MM.1S (cell line): ENCODE measurements around the gene PHLDA1.

ENCODE experiments used
- DNase-seq: peaks from one replicate; pipeline ENCODE4 v3.0.0-alpha.2; 2015
- H2AFZ ChIP-seq: fragments of 300-600 bp; sonication (generic); 2 replicates; pipeline ENCODE4 v1.6.0; 2016; ENCODE audit warnings: antibody characterized with exemption, low read length
- H3F3A ChIP-seq: fragments of 300-600 bp; sonication (generic); 2 replicates; pipeline ENCODE4 v1.6.1; 2016; ENCODE audit warnings: mild to moderate bottlenecking, antibody characterized with exemption, low read length, moderate library complexity, mixed read lengths; ENCODE audit not compliant: insufficient read depth
- H3K27ac ChIP-seq: fragments of 300-600 bp; sonication (generic); 2 replicates; pipeline ENCODE4 v1.5.1; 2016; ENCODE audit warnings: mild to moderate bottlenecking, low read length
- H3K27me3 ChIP-seq: fragments of 300-600 bp; sonication (generic); replicated peaks from 2 replicates; pipeline ENCODE4 v1.6.0; 2016; ENCODE audit warnings: low read length; ENCODE audit not compliant: insufficient read depth
- H3K36me3 ChIP-seq: fragments of 300-600 bp; sonication (generic); replicated peaks from 2 replicates; pipeline ENCODE4 v1.6.1; 2016; ENCODE audit warnings: mild to moderate bottlenecking, low read length, mixed read lengths; ENCODE audit not compliant: insufficient read depth
- H3K4me1 ChIP-seq: fragments of 300-600 bp; sonication (generic); 2 replicates; pipeline ENCODE4 v1.6.1; 2016; ENCODE audit warnings: low read length, mixed read lengths
- H3K4me2 ChIP-seq: fragments of 300-600 bp; sonication (generic); 2 replicates; pipeline ENCODE4 v1.6.0; 2016; ENCODE audit warnings: low read depth, low read length
- H3K4me3 ChIP-seq: fragments of 300-600 bp; sonication (generic); 2 replicates; pipeline ENCODE4 v1.5.1; 2016; ENCODE audit warnings: low read length, mixed read lengths
- H3K79me2 ChIP-seq: fragments of 300-600 bp; sonication (generic); 2 replicates; pipeline ENCODE4 v1.6.1; 2016; ENCODE audit warnings: mixed run types, low read length, mixed read lengths
- H3K9ac ChIP-seq: fragments of 300-600 bp; sonication (generic); 2 replicates; pipeline ENCODE4 v1.6.1; 2016; ENCODE audit warnings: low read length, mixed read lengths
- H3K9me2 ChIP-seq: fragments of 300-600 bp; sonication (generic); replicated peaks from 2 replicates; pipeline ENCODE4 v1.6.1; 2016; ENCODE audit warnings: mild to moderate bottlenecking, low read length, mixed read lengths; ENCODE audit not compliant: insufficient read depth
- H3K9me3 ChIP-seq: fragments of 300-600 bp; sonication (generic); replicated peaks from 2 replicates; pipeline ENCODE4 v1.6.1; 2016; ENCODE audit warnings: mild to moderate bottlenecking, low read length, mixed read lengths; ENCODE audit not compliant: insufficient read depth
- H4K20me1 ChIP-seq: fragments of 300-600 bp; sonication (generic); 2 replicates; pipeline ENCODE4 v1.6.1; 2016; ENCODE audit warnings: mild to moderate bottlenecking, low read length, moderate library complexity, mixed read lengths; ENCODE audit not compliant: insufficient read depth
- CTCF ChIP-seq: fragments of 300-600 bp; sonication (generic); IDR thresholded peaks from 2 replicates; pipeline ENCODE4 v1.5.1; 2016; ENCODE audit warnings: antibody characterized with exemption, low read length, mixed read lengths
- EZH2 ChIP-seq: fragments of 300-600 bp; sonication (generic); optimal IDR thresholded peaks from 2 replicates; pipeline ENCODE3; 2017; ENCODE audit warnings: low read depth, mild to moderate bottlenecking, antibody characterized with exemption, low read length, mixed read lengths
- EZH2phosphoT487 ChIP-seq: fragments of 300-600 bp; sonication (generic); IDR thresholded peaks from 2 replicates; pipeline ENCODE4 v1.6.1; 2018; ENCODE audit warnings: antibody characterized with exemption, low read length

PHLDA1 gene

GRCh38 chr12:76041406-76041805, 9.8 kb upstream of the PHLDA1 start:
- Histone ChIP-seq H3F3A (peaks cover 8% of the 10 kb centered on the region), H3K9me2 (no peaks in the 10 kb centered on the region), H3K9ac (no peak overlapping the region), H2AFZ (no peak overlapping the region), H3K4me2 (no peak overlapping the region), H3K36me3 (peaks cover 4% of the 10 kb centered on the region; the same call in 1 of the 2 replicates), H3K27ac (no peak overlapping the region), H4K20me1 (no peaks in the 10 kb centered on the region; the same call in 1 of the 2 replicates), H3K79me2 (no peaks in the 10 kb centered on the region), H3K9me3 (no peaks in the 10 kb centered on the region), H3K27me3 (no peaks in the 10 kb centered on the region), H3K4me1 (no peaks in the 10 kb centered on the region), H3K4me3 (no peak overlapping the region)
- no peak for TF ChIP-seq CTCF
- no peak for TF ChIP-seq EZH2
- no peak for TF ChIP-seq EZH2phosphoT487
- DNase-seq: no peak

DNA sequence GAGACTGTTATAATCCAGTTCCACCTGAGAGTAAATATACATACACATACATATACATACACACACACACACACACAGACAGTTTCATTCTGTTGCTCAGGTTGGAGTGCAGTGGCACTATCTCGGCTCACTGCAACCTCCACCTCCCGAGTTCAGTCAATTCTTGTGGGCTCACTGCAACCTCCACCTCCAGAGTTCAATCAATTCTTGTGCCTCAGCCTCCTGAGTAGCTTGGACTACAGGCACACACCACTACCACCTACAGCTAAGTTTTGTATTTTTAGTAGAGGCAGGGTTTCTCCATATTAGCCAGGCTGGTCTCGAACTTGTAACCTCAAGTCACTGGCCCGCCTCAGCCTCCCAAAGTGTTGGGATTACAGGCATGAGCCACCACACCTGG, 8.9 kb upstream of the PHLDA1 start:
- no peaks in the 10 kb centered on the region for H3K4me1 ChIP-seq

DNA sequence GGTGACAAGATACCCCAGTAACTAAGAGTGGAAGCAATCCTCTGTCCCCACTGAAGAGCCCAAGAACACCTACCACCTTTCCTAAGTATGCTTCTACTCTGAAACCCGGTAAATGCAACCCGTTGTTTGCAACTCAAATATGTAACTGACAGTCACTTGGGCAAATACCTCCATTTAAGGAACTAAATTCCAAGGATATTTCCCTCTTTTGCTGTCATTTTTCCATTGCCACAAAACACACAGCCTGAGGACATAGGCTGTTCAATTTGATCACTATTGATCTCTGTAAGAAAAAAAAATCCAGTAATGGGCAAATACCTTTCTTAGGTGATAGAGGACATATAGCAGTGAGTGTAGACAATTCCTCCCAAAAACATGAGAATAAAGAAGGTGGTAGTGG, 6.6 kb upstream of the PHLDA1 start:
- Histone ChIP-seq H3K4me1 (peaks cover 5% of the 10 kb centered on the region), H3K9me2 (no peaks in the 10 kb centered on the region), H4K20me1 (no peaks in the 10 kb centered on the region; the same call in 1 of the 2 replicates), H3K27me3 (no peaks in the 10 kb centered on the region), H3K36me3 (no peaks in the 10 kb centered on the region), H3K27ac (no peak overlapping the region), H3K9ac (no peak overlapping the region), H2AFZ (no peak overlapping the region), H3K4me3 (no peak overlapping the region), H3K9me3 (no peaks in the 10 kb centered on the region), H3F3A (peaks cover 11% of the 10 kb centered on the region), H3K79me2 (no peaks in the 10 kb centered on the region), H3K4me2 (no peak overlapping the region)
- TF ChIP-seq EZH2phosphoT487 (no peak), EZH2 (no peak), CTCF (no peak)
- no peak for DNase-seq

More for the DNA sequence above, 8.9 kb upstream of the PHLDA1 start:
- no peak overlapping the region for H3K4me3 ChIP-seq
- no peaks in the 10 kb centered on the region for H3K27me3 ChIP-seq
- no peak overlapping the region for H3K27ac ChIP-seq
- no peaks in the 10 kb centered on the region for H3K79me2 ChIP-seq
- no peak overlapping the region for H3K4me2 ChIP-seq
- no peaks in the 10 kb centered on the region for H3K9me2 ChIP-seq
- peaks cover 8% of the 10 kb centered on the region for H3F3A ChIP-seq
- DNase-seq: no peak
- H3K9me3 ChIP-seq: no peaks in the 10 kb centered on the region
- peaks cover 4% of the 10 kb centered on the region; the same call in 1 of the 2 replicates for H3K36me3 ChIP-seq
- no peak overlapping the region for H2AFZ ChIP-seq
- no peak overlapping the region for H3K9ac ChIP-seq
- no peaks in the 10 kb centered on the region; the same call in 1 of the 2 replicates for H4K20me1 ChIP-seq
- TF ChIP-seq CTCF: no peak
- no peak for TF ChIP-seq EZH2phosphoT487
- no peak for TF ChIP-seq EZH2
